Vagina (tissue), 2 donors: ENCODE results near the gene CYP3A7. TPM values are rescaled to one million over a fixed set of nuclear protein-coding genes. Genes with fewer than 3 reads are reported as not detected.
A peak's percentile ranks its signal among the peaks of the same experiment; 100 is the strongest.

ENCODE experiments used
- DNase-seq, 2 donors: peaks; one replicate each; pipeline ENCODE4 v3.0.0-alpha.2; 2017; ENCODE audit errors: extremely low spot score in 2 of 2
- H3K27ac ChIP-seq: fragments of 200-600 bp; sonication (generic); one replicate; pipeline ENCODE4 v1.5.1; 2019
- H3K27me3 ChIP-seq: fragments of 200-600 bp; sonication (generic); one replicate; pipeline ENCODE4 v1.5.1; 2019
- H3K36me3 ChIP-seq, 2 donors: fragments of 200-600 bp; sonication (generic); one replicate each; pipeline ENCODE4 v1.5.1; 2017 to 2019
- H3K4me1 ChIP-seq: fragments of 200-600 bp; sonication (generic); one replicate; pipeline ENCODE4 v1.5.1; 2019
- H3K4me3 ChIP-seq, 2 donors: fragments of 200-600 bp; sonication (generic); 1 replicate in 1 of 2; 2 replicates in 1 of 2; pipeline ENCODE4 v1.5.1; 2016 to 2019
- H3K9me3 ChIP-seq: fragments of 200-600 bp; sonication (generic); one replicate; pipeline ENCODE4 v1.5.1; 2019
- POLR2A ChIP-seq, 2 donors: fragments of 450-650 bp; IDR thresholded peaks; one replicate each; pipeline ENCODE4 v1.6.1; 2017; ENCODE audit warnings: antibody characterized with exemption in 2 of 2, mild to moderate bottlenecking in 2 of 2, moderate library complexity in 2 of 2
- POLR2AphosphoS5 ChIP-seq, 2 donors: sonication (generic); formaldehyde crosslinking; IDR thresholded peaks; one replicate each; pipeline ENCODE4 v1.9.0; 2017; ENCODE audit warnings: antibody characterized with exemption in 2 of 2, mild to moderate bottlenecking in 2 of 2, low read depth in 1 of 2; ENCODE audit not compliant: insufficient read depth in 1 of 2
- intact Hi-C: fragments of 100-400 bp; cut with DNase I; formaldehyde crosslinking; loops from one replicate; pipeline ENCODE4 v1.15.1; 2023
- total RNA-seq: library from RNA; depleted of rRNA; stranded (reverse); fragments of >200 nt; gene quantifications from one replicate; pipeline ENCODE4 v1.2.3, GENCODE V29; 2016
- TF ChIP-seq, protein P1 (sequence below), 3 experiments: fragments of 450-650 bp in 2 of 3; fragments of 200-600 bp in 1 of 3; sonication (generic) in 1 of 3; IDR thresholded peaks; one replicate each; pipeline ENCODE4 v1.5.1; 2017 to 2019; ENCODE audit warnings: antibody characterized with exemption in 3 of 3, mild to moderate bottlenecking in 2 of 3, moderate library complexity in 2 of 3

CYP3A7 gene
- total RNA-seq, 1 donor from 2014 or later = not detected

GRCh38 chr7:99685129-99685758 is 49.8 kb downstream of the CYP3A7 start:
- Histone ChIP-seq H3K27ac (no peak overlapping the region), H3K27me3 (no peaks in the 10 kb centered on the region), H3K9me3 (no peaks in the 10 kb centered on the region), H3K36me3 (no peaks in the 10 kb centered on the region), H3K4me3 (no peak overlapping the region), H3K4me1 (no peaks in the 10 kb centered on the region)
- no peak for TF ChIP-seq POLR2A (IDR thresholded peaks at IDR 0.05)
- TF ChIP-seq POLR2AphosphoS5 (IDR thresholded peaks at IDR 0.05; ENCODE audit: insufficient read depth in 1 of 2, low read depth in 1 of 2) = no peak
- TF ChIP-seq, protein P1, sequence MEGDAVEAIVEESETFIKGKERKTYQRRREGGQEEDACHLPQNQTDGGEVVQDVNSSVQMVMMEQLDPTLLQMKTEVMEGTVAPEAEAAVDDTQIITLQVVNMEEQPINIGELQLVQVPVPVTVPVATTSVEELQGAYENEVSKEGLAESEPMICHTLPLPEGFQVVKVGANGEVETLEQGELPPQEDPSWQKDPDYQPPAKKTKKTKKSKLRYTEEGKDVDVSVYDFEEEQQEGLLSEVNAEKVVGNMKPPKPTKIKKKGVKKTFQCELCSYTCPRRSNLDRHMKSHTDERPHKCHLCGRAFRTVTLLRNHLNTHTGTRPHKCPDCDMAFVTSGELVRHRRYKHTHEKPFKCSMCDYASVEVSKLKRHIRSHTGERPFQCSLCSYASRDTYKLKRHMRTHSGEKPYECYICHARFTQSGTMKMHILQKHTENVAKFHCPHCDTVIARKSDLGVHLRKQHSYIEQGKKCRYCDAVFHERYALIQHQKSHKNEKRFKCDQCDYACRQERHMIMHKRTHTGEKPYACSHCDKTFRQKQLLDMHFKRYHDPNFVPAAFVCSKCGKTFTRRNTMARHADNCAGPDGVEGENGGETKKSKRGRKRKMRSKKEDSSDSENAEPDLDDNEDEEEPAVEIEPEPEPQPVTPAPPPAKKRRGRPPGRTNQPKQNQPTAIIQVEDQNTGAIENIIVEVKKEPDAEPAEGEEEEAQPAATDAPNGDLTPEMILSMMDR (IDR thresholded peaks at IDR 0.05) = no peak
- intact Hi-C loops = no loop called here
- DNase-seq = no peak

- peak in 1 of 2 donors; percentile 61 for TF ChIP-seq POLR2AphosphoS5 (IDR thresholded peaks at IDR 0.05; ENCODE audit: insufficient read depth in 1 of 2, low read depth in 1 of 2)
- no peak for TF ChIP-seq POLR2A (IDR thresholded peaks at IDR 0.05)
- peak within 1 kb of the TSS; percentile 4 for H3K27ac ChIP-seq
- H3K4me3 ChIP-seq = peak within 1 kb of the TSS; percentile 27 to 28
- H3K9me3 ChIP-seq = no peaks in the 10 kb centered on the region
- no peak for DNase-seq
- no peaks in the 10 kb centered on the region for H3K36me3 ChIP-seq
- H3K4me1 ChIP-seq = peaks cover 13% of the 10 kb centered on the region
- intact Hi-C loops = no loop called here
- no peaks in the 10 kb centered on the region for H3K27me3 ChIP-seq
These were observed 55.4 kb downstream of the CYP3A7 start, which contains the start of gene CYP3A5 for GRCh38 chr7:99679400-99680191. Gene CYP3A5, minus strand, starts transcription at chr7:99679996. Its CDS starts 100 bp downstream, at chr7:99679896.

GRCh38 chr7:99679032-99679399 is 56.0 kb downstream of the CYP3A7 start:
- H3K27me3 ChIP-seq = no peaks in the 10 kb centered on the region
- no peak for DNase-seq
- peak overlapping the region; percentile 27 to 28 for H3K4me3 ChIP-seq
- H3K4me1 ChIP-seq = peaks cover 13% of the 10 kb centered on the region
- no peaks in the 10 kb centered on the region for H3K36me3 ChIP-seq
- no peak for TF ChIP-seq POLR2A (IDR thresholded peaks at IDR 0.05)
- TF ChIP-seq, protein P1 (IDR thresholded peaks at IDR 0.05) = no peak
- TF ChIP-seq POLR2AphosphoS5 (IDR thresholded peaks at IDR 0.05; ENCODE audit: insufficient read depth in 1 of 2, low read depth in 1 of 2) = no peak
- H3K27ac ChIP-seq = peak overlapping the region; percentile 4
- intact Hi-C loops = no loop called here
- H3K9me3 ChIP-seq = no peaks in the 10 kb centered on the region

- Histone ChIP-seq H3K4me1 (peaks cover 13% of the 10 kb centered on the region), H3K27me3 (no peaks in the 10 kb centered on the region), H3K27ac (no peak overlapping the region), H3K9me3 (no peaks in the 10 kb centered on the region), H3K4me3 (no peak overlapping the region), H3K36me3 (no peaks in the 10 kb centered on the region)
- intact Hi-C loops = no loop called here
- TF ChIP-seq POLR2AphosphoS5 (IDR thresholded peaks at IDR 0.05; ENCODE audit: insufficient read depth in 1 of 2, low read depth in 1 of 2) (no peak), POLR2A (IDR thresholded peaks at IDR 0.05) (no peak)
- TF ChIP-seq, protein P1 (IDR thresholded peaks at IDR 0.05) = no peak
- DNase-seq = no peak
These were observed 57.3 kb downstream of the CYP3A7 start for GRCh38 chr7:99677648-99678045.

GRCh38 chr7:99677013-99677647 is 57.9 kb downstream of the CYP3A7 start:
- H3K4me3 ChIP-seq = no peak overlapping the region
- H3K27ac ChIP-seq = no peak overlapping the region
- no peak for TF ChIP-seq POLR2AphosphoS5 (IDR thresholded peaks at IDR 0.05; ENCODE audit: insufficient read depth in 1 of 2, low read depth in 1 of 2)
- TF ChIP-seq POLR2A (IDR thresholded peaks at IDR 0.05) = no peak
- TF ChIP-seq, protein P1 (IDR thresholded peaks at IDR 0.05) = no peak
- no peaks in the 10 kb centered on the region for H3K27me3 ChIP-seq
- H3K9me3 ChIP-seq = no peaks in the 10 kb centered on the region
- no peaks in the 10 kb centered on the region for H3K36me3 ChIP-seq
- peaks cover 13% of the 10 kb centered on the region for H3K4me1 ChIP-seq
- intact Hi-C loops = no loop called here
- DNase-seq = no peak
